HG02571 (cell line): ENCODE results near the gene IFNGR2.
"Not testable (repeated sequence)": the region's sequence is repeated elsewhere in the genome, so short reads cannot be mapped to it uniquely, and the experiment has no call there.

Experiments
- ATAC-seq: cut with Tn5 transposase; IDR thresholded peaks from one replicate; pipeline ENCODE4 v1.9.1; 2021; ENCODE audit warnings: mild to moderate bottlenecking, moderate library complexity; ENCODE audit not compliant: unreplicated experiment

The IFNGR2 gene

DNA sequence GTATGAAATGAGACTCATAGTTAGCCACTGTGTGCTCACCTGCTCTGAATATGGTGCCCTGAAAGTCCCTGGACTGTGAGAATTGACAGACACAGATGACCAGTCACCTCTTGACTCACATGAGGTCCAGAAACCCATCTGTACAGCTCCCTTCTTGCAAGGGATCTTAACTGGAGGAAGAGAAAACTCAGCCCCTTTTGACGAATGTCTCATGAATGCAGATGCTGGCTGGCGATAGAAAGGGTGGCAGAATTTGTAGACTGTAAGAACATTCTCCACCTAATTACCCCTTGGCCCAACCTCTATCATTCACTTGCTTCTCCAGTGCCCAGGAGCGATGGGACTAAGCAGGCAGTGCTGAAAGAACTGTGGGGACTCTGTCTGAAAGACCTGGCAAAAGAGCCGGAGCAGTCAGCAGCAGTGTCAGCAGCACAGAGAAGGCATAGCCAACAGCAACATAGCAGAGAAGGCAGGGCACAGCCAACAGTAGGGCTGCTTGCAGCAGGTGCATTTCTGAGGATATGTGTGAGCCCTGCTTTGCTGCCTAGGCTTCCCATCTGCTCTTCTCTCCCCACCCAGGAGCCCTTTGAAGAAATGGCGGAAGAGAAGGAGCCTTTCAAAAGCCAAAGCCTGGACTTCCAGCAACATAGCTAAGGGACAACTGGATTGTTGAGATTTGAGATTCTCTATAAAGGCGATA is 25.8 kb upstream of the IFNGR2 start:
- ATAC-seq, result no peak

- no peak for ATAC-seq
Measured at GRCh38 chr21:33378081-33378480, 25.1 kb upstream of the IFNGR2 start.

- not testable (repeated sequence) for ATAC-seq
Measured at GRCh38 chr21:33379934-33380333, 23.3 kb upstream of the IFNGR2 start.

DNA sequence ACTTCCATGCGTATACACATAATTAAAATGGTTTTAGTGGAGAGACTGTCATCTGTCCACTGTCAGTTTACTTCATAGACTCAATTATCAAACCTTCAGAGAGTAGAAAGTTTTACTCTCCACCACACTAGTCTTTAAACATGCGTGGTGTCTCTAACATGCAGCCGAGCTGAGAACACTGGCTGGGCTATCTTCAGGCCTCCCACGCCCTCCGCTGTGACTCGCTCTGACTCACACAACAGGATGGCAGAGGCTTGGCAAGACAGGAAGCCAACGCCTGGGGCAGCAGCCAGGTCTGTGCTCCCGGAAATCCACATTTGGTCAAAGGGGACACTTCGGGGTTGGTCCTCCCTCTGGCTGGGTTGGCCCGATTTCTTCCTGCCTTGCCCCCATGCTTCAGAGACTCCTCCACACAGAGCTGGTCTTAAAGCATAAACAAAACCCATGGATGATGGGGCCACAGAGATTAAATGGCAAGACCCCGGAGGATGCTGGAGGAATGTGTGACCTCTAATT is 22.7 kb upstream of the IFNGR2 start:
- peak; percentile 57 for ATAC-seq

GRCh38 chr21:33381381-33381780 is 21.8 kb upstream of the IFNGR2 start:
- ATAC-seq, result not testable (repeated sequence)

- peak; percentile 79 for ATAC-seq
Measured at GRCh38 chr21:33383056-33383888, 19.9 kb upstream of the IFNGR2 start.

- ATAC-seq, result no peak
Measured at GRCh38 chr21:33384841-33385331, 18.3 kb upstream of the IFNGR2 start.

DNA sequence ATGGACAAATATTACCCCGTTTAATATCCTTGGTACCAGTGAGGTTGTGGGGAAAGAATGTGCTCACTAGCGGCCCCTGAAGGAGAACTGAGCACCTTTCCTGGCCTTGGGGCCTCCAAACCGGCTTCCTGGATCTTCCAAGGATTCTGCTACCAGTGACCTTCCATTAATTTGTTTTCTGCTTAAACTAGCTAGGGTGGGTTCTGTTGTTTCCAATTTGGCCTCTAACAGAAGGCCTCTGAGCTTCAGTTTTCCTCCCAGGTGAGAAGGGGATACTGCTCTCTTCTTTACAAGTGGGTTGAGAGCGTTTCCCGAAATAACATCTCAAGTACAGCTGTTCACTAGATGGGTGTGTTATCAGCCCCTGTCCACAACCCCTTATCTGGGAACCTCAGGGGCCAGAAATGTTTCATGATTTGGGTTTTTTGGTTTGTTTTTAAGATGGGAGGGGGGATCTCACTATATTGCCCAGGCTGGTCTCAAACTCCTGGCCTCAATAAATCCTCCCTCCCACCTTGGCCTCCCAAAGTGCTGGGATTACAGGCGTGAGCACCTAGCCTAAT is 16.9 kb upstream of the IFNGR2 start:
- ATAC-seq, result no peak

- ATAC-seq, result no peak
Measured at GRCh38 chr21:33387294-33387693, 15.9 kb upstream of the IFNGR2 start.

DNA sequence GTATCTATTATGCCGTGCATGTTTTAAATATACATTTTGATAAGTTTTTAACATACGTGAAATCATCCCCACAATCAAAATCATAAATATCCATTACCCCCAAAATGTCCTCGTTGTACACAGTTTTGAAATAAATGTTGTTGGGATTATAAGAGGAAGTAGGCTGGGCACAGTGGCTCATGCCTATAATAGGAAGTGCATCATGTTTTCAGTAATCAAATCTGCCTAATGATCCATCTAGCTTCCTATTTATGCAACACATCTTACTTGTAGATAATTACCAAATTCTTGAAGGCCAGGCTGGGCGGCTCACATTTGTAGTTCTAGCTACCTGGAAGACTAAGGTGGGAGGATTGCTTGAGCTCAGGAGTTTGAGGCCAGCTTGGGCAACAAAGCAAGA is 15.0 kb upstream of the IFNGR2 start:
- ATAC-seq, result no peak

- no peak for ATAC-seq
Measured at GRCh38 chr21:33390479-33390878, 12.7 kb upstream of the IFNGR2 start.

- ATAC-seq, result no peak
Measured at GRCh38 chr21:33391656-33392055, 11.6 kb upstream of the IFNGR2 start.

GRCh38 chr21:33392284-33392985 is 10.8 kb upstream of the IFNGR2 start:
- no peak for ATAC-seq

GRCh38 chr21:33393348-33393747 is 9.9 kb upstream of the IFNGR2 start:
- no peak for ATAC-seq

- ATAC-seq, result no peak
Measured at GRCh38 chr21:33394260-33394659, 9.0 kb upstream of the IFNGR2 start.

DNA sequence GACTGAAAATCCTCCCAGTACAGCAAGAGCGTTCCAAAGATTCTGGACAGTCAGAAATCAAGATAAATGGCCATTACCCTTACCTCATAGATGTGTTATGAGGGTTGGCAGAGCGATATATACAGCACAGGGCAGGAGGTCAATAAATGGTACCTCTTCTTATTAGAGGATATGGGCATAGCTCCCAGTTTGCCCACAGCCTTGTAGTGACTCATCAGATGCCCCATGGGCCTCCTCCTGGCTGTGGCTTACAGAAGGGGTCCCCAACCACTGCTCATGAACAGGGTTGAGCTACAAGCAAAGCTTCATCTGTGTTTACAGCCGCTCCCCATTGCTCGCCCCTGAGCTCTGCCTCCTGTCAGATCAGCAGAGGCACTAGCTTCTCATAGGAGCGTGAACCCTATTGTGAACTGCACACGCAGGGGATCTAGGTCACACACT is 7.3 kb upstream of the IFNGR2 start:
- no peak for ATAC-seq

- no peak for ATAC-seq
Measured at GRCh38 chr21:33396436-33396835, 6.8 kb upstream of the IFNGR2 start.

DNA sequence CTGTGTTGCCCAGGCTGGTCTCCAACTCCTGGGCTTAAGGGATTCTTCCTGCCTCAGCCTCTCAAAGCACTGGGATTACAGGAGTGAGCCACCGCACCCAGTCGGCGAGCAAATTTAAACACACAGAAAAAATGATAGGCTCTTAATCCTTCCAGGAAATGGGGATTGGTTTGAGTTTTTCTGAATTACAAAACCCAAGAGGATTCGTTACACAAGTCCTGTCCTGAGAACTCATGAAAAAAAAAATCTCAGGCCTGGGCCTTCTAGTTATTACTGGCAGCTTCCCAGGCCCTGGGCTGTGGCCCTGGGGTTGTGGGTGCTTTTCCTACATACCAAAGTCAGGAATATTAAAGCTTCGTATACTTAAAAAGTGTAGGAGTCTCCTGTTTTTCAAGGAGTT is 6.3 kb upstream of the IFNGR2 start:
- ATAC-seq, result no peak

DNA sequence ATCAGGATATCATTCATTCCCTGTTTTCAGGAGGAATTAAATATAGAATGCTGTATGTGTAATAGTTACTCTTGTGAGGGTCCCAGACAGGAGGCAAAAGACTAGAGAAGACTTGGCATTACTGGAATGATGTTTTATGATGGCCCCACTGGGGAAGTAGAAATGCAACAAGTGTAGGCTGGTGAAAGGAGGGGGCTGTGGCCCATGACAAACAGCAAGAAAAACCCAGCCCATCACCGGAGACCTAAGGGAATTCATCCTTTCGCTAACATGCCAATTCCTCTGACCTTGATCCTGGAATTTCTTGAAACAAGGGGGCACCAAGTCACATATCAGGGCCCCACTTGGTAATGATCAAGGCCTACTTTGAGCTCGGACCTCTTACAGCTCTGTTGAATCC is 5.5 kb upstream of the IFNGR2 start:
- ATAC-seq, result no peak

GRCh38 chr21:33398361-33398760 is 4.9 kb upstream of the IFNGR2 start:
- ATAC-seq, result no peak

GRCh38 chr21:33401630-33401992 is 1.6 kb upstream of the IFNGR2 start:
- ATAC-seq, result no peak
